Sigmoid colon (tissue), 7 donors: ENCODE results near the gene MRPS16. TPM values are rescaled to one million over a fixed set of nuclear protein-coding genes. Genes with fewer than 3 reads are reported as not detected.

Source experiments
- DNase-seq: peaks from one replicate; pipeline ENCODE4 v3.0.0-alpha.2; 2019
- H3K27ac ChIP-seq, 4 donors: fragments of 200-600 bp; sonication (generic); one replicate each; pipeline ENCODE4 v1.5.1; 2016 to 2019; ENCODE audit warnings: mild to moderate bottlenecking in 1 of 4
- H3K27me3 ChIP-seq, 3 donors: fragments of 200-600 bp; sonication (generic); one replicate each; pipeline ENCODE4 v1.5.1; 2019; ENCODE audit warnings: mild to moderate bottlenecking in 1 of 3
- H3K36me3 ChIP-seq, 4 donors: fragments of 200-600 bp; sonication (generic); one replicate each; pipeline ENCODE4 v1.5.1; 2016 to 2019
- H3K4me1 ChIP-seq, 4 donors: fragments of 200-600 bp; sonication (generic); one replicate each; pipeline ENCODE4 v1.5.1; 2017 to 2019
- H3K4me3 ChIP-seq, 4 donors: fragments of 200-600 bp; sonication (generic); one replicate each; pipeline ENCODE4 v1.5.1; 2017 to 2019; ENCODE audit warnings: mild to moderate bottlenecking in 2 of 4, moderate library complexity in 1 of 4
- H3K9me3 ChIP-seq, 4 donors: fragments of 200-600 bp in 3 of 4; sonication (generic) in 3 of 4; one replicate each; pipeline versions ENCODE4 v1.5.1 to v1.6.1; 2013 to 2019
- CTCF ChIP-seq, 4 experiments: fragments of 450-650 bp in 3 of 4; fragments of 200-600 bp in 1 of 4; IDR thresholded peaks; one replicate each; pipeline ENCODE4 v1.5.1; 2016 to 2019; ENCODE audit warnings: antibody characterized with exemption in 4 of 4, mild to moderate bottlenecking in 3 of 4, moderate library complexity in 2 of 4
- EP300 ChIP-seq, 4 donors: sonication (generic); formaldehyde crosslinking; IDR thresholded peaks; one replicate each; pipeline ENCODE4 v1.6.1; 2017; ENCODE audit warnings: antibody characterized with exemption in 4 of 4
- POLR2A ChIP-seq, 2 donors: fragments of 450-650 bp; IDR thresholded peaks; one replicate each; pipeline ENCODE4 v1.6.1; 2016; ENCODE audit warnings: antibody characterized with exemption in 2 of 2, mild to moderate bottlenecking in 2 of 2, moderate library complexity in 2 of 2
- POLR2AphosphoS5 ChIP-seq, 4 donors: sonication (generic); formaldehyde crosslinking; IDR thresholded peaks; one replicate each; pipeline ENCODE4 v1.6.1; 2017; ENCODE audit warnings: antibody characterized with exemption in 4 of 4
- WGBS, 2 donors: extraction: QIAGEN DNeasy Blood & Tissue Kit; methylation state at CpG; one replicate each; pipeline ENCODE4 v1.1.7; 2013; 5-methylcytosine and 5-hydroxymethylcytosine counted together
- intact Hi-C: fragments of 100-400 bp; cut with DNase I; formaldehyde crosslinking; loops from one replicate; pipeline ENCODE4 v1.15.1; 2023
- polyA plus RNA-seq, 3 donors: library from polyadenylated mRNA; stranded (reverse); fragments of 200-250 nt; gene quantifications; one replicate each; pipeline ENCODE4 v1.2.3, GENCODE V29; 2013
- small RNA-seq, 3 donors: library from RNA; depleted of rRNA; stranded (forward); fragments of <200 nt; gene quantifications; one replicate each; pipeline ENCODE3, GENCODE V24; 2016
- total RNA-seq, 4 donors: library from RNA; depleted of rRNA; stranded (reverse); fragments of >200 nt; gene quantifications; one replicate each; pipeline ENCODE4 v1.1.0, GENCODE V29; 2016
- donor health status: healthy with polysubstance abuse.
- donor health status: Bipolar disorder and iron deficiency.
- donor health status: healthy.

MRPS16 gene
- total and polyA plus RNA-seq, 7 donors: 29.2 to 101 (median 40.0) TPM

DNA sequence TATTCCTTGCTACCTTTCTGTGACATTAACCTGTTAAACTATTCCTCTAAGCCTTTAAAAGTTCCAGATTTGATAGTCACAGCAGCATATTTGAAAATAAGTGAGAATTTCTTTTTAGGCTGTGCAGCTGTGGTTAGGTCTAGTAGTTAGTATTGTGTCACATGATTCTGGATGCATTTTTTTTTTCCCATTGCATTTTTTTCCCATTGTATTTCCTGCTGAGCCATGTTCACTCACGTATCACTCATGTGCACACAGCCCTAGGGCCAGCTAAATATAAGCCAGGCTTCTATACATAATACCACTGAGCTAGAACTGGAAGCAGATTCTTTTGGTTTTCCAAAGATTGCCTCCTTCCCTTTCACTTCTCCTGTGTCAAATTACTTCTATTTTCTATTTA is 42.7 kb downstream of the MRPS16 start:
- Histone ChIP-seq H3K27me3 (no peaks in the 10 kb centered on the region), H3K36me3 (peaks cover 0 to 18% (median 0%) of the 10 kb centered on the region in 4 donors), H3K4me1 (no peaks in the 10 kb centered on the region), H3K27ac (no peak overlapping the region), H3K4me3 (no peak overlapping the region), H3K9me3 (no peaks in the 10 kb centered on the region)
- intact Hi-C loops: no loop called here
- no peak for TF ChIP-seq EP300 (IDR thresholded peaks at IDR 0.05)
- TF ChIP-seq CTCF (IDR thresholded peaks at IDR 0.05): no peak
- no peak for TF ChIP-seq POLR2AphosphoS5 (IDR thresholded peaks at IDR 0.05)
- TF ChIP-seq POLR2A (IDR thresholded peaks at IDR 0.05): no peak
- WGBS, 2 donors: 69 to 72% methylated on average over 1 of the region's 1 CpG
- DNase-seq: no peak

GRCh38 chr10:73207883-73208282 is 44.6 kb downstream of the MRPS16 start:
- Histone ChIP-seq H3K4me1 (no peaks in the 10 kb centered on the region), H3K9me3 (no peaks in the 10 kb centered on the region), H3K27me3 (no peaks in the 10 kb centered on the region), H3K36me3 (peaks cover 0 to 18% (median 0%) of the 10 kb centered on the region in 4 donors), H3K4me3 (no peak overlapping the region), H3K27ac (no peak overlapping the region)
- DNase-seq: no peak
- TF ChIP-seq EP300 (IDR thresholded peaks at IDR 0.05) (no peak), POLR2A (IDR thresholded peaks at IDR 0.05) (no peak), POLR2AphosphoS5 (IDR thresholded peaks at IDR 0.05) (no peak), CTCF (IDR thresholded peaks at IDR 0.05) (no peak)
- 92 to 96% methylated on average over 2 of the region's 2 CpGs for WGBS, 2 donors
- intact Hi-C loops: no loop called here

DNA sequence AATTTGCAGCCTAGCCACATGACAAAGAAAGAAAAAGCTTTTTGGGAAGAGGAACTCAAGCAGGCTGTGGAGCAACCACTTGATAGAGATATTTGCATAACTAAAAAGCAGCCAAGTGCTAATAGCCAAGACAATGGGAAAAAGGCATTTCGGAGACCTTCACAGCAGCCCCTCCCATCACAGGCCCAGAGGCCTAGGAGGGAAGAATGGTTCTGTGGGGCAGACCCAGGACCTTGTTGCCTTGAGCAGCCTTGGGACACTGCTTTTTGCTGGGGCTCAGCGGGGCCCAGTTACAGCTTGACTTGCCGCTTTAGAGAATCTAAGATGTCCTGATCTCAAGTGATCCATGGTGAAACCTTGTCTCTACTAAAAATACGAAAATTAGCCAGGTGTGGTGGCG is 46.1 kb downstream of the MRPS16 start:
- no peaks in the 10 kb centered on the region for H3K4me1 ChIP-seq
- H3K27ac ChIP-seq: no peak overlapping the region
- H3K27me3 ChIP-seq: no peaks in the 10 kb centered on the region
- peaks cover 0 to 18% (median 0%) of the 10 kb centered on the region in 4 donors for H3K36me3 ChIP-seq
- intact Hi-C loops: no loop called here
- no peak for DNase-seq
- WGBS, 2 donors: 98% methylated on average over 5 of the region's 5 CpGs
- no peak overlapping the region for H3K4me3 ChIP-seq
- H3K9me3 ChIP-seq: no peaks in the 10 kb centered on the region
- TF ChIP-seq POLR2AphosphoS5 (IDR thresholded peaks at IDR 0.05) (no peak), POLR2A (IDR thresholded peaks at IDR 0.05) (no peak), CTCF (IDR thresholded peaks at IDR 0.05) (no peak)

DNA sequence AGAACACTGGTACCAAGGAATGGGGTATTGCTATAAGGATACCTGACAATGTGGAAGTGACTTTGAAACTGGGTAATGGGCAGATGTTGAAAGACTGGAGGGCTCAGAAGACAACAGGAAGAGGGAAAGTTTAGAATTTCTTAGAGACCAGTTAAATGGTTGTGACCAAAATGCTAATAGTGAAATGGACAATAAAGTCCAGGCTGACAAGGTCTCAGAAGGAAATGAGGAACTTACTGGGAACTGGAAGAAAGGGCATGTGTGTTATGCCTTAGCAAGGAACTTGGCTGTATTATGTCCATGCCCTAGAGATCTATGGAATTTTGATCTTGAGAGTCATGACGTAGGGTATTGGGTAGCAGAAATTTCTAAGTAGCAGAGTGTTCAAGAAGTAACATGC is 46.6 kb downstream of the MRPS16 start:
- no peaks in the 10 kb centered on the region for H3K27me3 ChIP-seq
- 94 to 99% methylated on average over 1 of the region's 1 CpG for WGBS, 2 donors
- H3K4me1 ChIP-seq: no peaks in the 10 kb centered on the region
- DNase-seq: no peak
- H3K4me3 ChIP-seq: no peak overlapping the region
- TF ChIP-seq EP300 (IDR thresholded peaks at IDR 0.05): no peak
- H3K9me3 ChIP-seq: no peaks in the 10 kb centered on the region
- H3K27ac ChIP-seq: no peak overlapping the region
- H3K36me3 ChIP-seq: peaks cover 0 to 20% (median 0%) of the 10 kb centered on the region in 4 donors
- intact Hi-C loops: no loop called here

DNA sequence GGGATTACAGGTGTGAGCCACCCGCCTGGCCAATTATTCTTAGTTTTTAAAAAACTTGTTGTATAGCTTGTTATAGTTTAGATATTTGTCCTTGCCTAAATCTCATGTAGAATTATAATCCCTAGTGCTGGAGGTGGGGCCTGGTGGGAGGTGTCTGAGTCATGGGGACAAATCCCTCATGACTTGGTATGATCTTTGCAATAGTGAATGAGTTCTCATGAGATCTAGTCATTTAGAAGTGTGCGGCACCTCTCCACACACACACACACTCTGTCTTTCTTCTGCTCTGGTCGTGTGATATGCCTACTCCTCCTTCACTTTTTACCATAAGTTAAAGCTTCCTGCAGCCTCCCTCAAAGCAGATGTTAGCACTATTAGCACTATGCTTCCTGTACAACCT is 47.4 kb downstream of the MRPS16 start:
- WGBS, 2 donors: 92 to 96% methylated on average over 3 of the region's 3 CpGs
- no peaks in the 10 kb centered on the region for H3K4me1 ChIP-seq
- DNase-seq: no peak
- no peak overlapping the region for H3K27ac ChIP-seq
- intact Hi-C loops: no loop called here
- no peak for TF ChIP-seq POLR2AphosphoS5 (IDR thresholded peaks at IDR 0.05)
- no peak for TF ChIP-seq CTCF (IDR thresholded peaks at IDR 0.05)
- TF ChIP-seq POLR2A (IDR thresholded peaks at IDR 0.05): no peak
- no peak for TF ChIP-seq EP300 (IDR thresholded peaks at IDR 0.05)
- H3K4me3 ChIP-seq: no peak overlapping the region
- H3K36me3 ChIP-seq: peaks cover 0 to 14% (median 0%) of the 10 kb centered on the region in 4 donors
- no peaks in the 10 kb centered on the region for H3K9me3 ChIP-seq
- no peaks in the 10 kb centered on the region for H3K27me3 ChIP-seq

Small RNA genes within 50 kb of the gene (small RNA-seq; reads per million reads assigned to genes)
- 0 reads per million in 3 donors for gene RNU6-833P

Other genes with a start within 250 kb of the MRPS16 start
- 10 to 100 TPM; 15.2 to 25.0 (median 20.0) TPM for gene P4HA1, start 155.8 kb downstream of the MRPS16 start, total RNA-seq
- 10 to 100 TPM in 2 of 3 donors, 1 to 10 TPM in 1; 4.2 to 15.1 (median 11.1) TPM for gene P4HA1, start 155.8 kb downstream of the MRPS16 start, polyA plus RNA-seq
- 1 to 10 TPM; 2.1 to 5.4 (median 2.9) TPM for gene NUDT13, start 142.2 kb downstream of the MRPS16 start, total RNA-seq
- 1 to 10 TPM; 1.8 to 2.4 (median 1.9) TPM for gene NUDT13, start 142.2 kb downstream of the MRPS16 start, polyA plus RNA-seq
- gene ECD, start 84.6 kb downstream of the MRPS16 start, total RNA-seq: 10 to 100 TPM; 28.0 to 39.1 (median 29.8) TPM
- 10 to 100 TPM in 2 of 3 donors, 1 to 10 TPM in 1; 7.6 to 12.0 (median 11.8) TPM for gene ECD, start 84.6 kb downstream of the MRPS16 start, polyA plus RNA-seq
- gene FAM149B1, start 84.5 kb downstream of the MRPS16 start, total RNA-seq: 10 to 100 TPM; 12.1 to 22.7 (median 17.2) TPM
- 10 to 100 TPM; 13.1 to 16.0 (median 14.4) TPM for gene FAM149B1, start 84.5 kb downstream of the MRPS16 start, polyA plus RNA-seq
- 10 to 100 TPM; 10.2 to 14.3 (median 13.7) TPM for gene DNAJC9, start 5.4 kb downstream of the MRPS16 start, total RNA-seq
- gene DNAJC9, start 5.4 kb downstream of the MRPS16 start, polyA plus RNA-seq: 10 to 100 TPM in 2 of 3 donors, 1 to 10 TPM in 1; 7.8 to 22.1 (median 12.5) TPM
- 1 to 10 TPM in 3 of 4 donors, under 1 TPM in 1; 0.66 to 1.8 (median 1.3) TPM for gene CFAP70, start 106.2 kb upstream of the MRPS16 start, total RNA-seq
- under 1 TPM in 2 of 3 donors, not detected in 1; 0.46 to 0.66 TPM for gene CFAP70, start 106.2 kb upstream of the MRPS16 start, polyA plus RNA-seq
- gene ANXA7, start 161.4 kb upstream of the MRPS16 start, total RNA-seq: 10 to 100 TPM; 61.5 to 96.8 (median 91.4) TPM
- 10 to 100 TPM; 71.5 to 74.2 (median 72.7) TPM for gene ANXA7, start 161.4 kb upstream of the MRPS16 start, polyA plus RNA-seq
- 1 to 10 TPM; 2.5 to 5.0 (median 3.1) TPM for gene MSS51, start 180.9 kb upstream of the MRPS16 start, total RNA-seq
- 1 to 10 TPM in 1 of 3 donors, under 1 TPM in 1, not detected in 1; 0.60 to 1.3 TPM for gene MSS51, start 180.9 kb upstream of the MRPS16 start, polyA plus RNA-seq
- gene PPP3CB, start 243.4 kb upstream of the MRPS16 start, total RNA-seq: 100 to 1,000 TPM in 1 of 4 donors, 10 to 100 TPM in 3; 75.5 to 103 (median 85.8) TPM
- 10 to 100 TPM; 21.0 to 23.8 (median 22.2) TPM for gene PPP3CB, start 243.4 kb upstream of the MRPS16 start, polyA plus RNA-seq